Gastrocnemius medialis (tissue), 4 donors: ENCODE data around the gene RFTN1. TPM values are rescaled to one million over a fixed set of nuclear protein-coding genes. Genes with fewer than 3 reads are reported as not detected.

ENCODE experiments used
- ATAC-seq, 2 donors: fragments of 150-250 bp; one replicate each; pipeline ENCODE4 v1.9.1; 2016
- DNase-seq, 2 donors: peaks; one replicate each; pipeline ENCODE4 v3.0.0-alpha.2; 2019
- H3K27ac ChIP-seq, 4 donors: fragments of 200-600 bp; sonication (generic); 1 replicate in 1 of 4; 2 replicates in 3 of 4; pipeline ENCODE4 v1.5.1; 2016 to 2018; ENCODE audit warnings: mild to moderate bottlenecking in 2 of 4, moderate library complexity in 1 of 4
- H3K27me3 ChIP-seq, 3 donors: fragments of 200-600 bp; sonication (generic) in 2 of 3; 1 replicate in 1 of 3; 2 replicates in 2 of 3; pipeline versions ENCODE4 v1.5.1 to v1.6.0; 2016 to 2019; ENCODE audit warnings: mild to moderate bottlenecking in 1 of 3, moderate library complexity in 1 of 3
- H3K36me3 ChIP-seq, 2 donors: fragments of 200-600 bp; sonication (generic) in 1 of 2; one replicate each; pipeline ENCODE4 v1.5.1; 2017 to 2018
- H3K4me1 ChIP-seq, 2 donors: fragments of 200-600 bp; sonication (generic) in 1 of 2; one replicate each; pipeline ENCODE4 v1.5.1; 2016 to 2017; ENCODE audit warnings: mild to moderate bottlenecking in 2 of 2
- H3K4me3 ChIP-seq, 4 donors: fragments of 200-600 bp; sonication (generic) in 3 of 4; 1 replicate in 1 of 4; 2 replicates in 3 of 4; pipeline ENCODE4 v1.5.1; 2016 to 2019; ENCODE audit warnings: mild to moderate bottlenecking in 2 of 4
- H3K9me3 ChIP-seq, 3 donors: fragments of 200-600 bp; sonication (generic) in 2 of 3; 1 replicate in 1 of 3; 2 replicates in 2 of 3; pipeline ENCODE4 v1.5.1; 2016 to 2019
- CTCF ChIP-seq, 5 experiments: fragments of 450-650 bp in 3 of 5; fragments of 200-600 bp in 2 of 5; sonication (generic) in 2 of 5; IDR thresholded peaks in 4 of 5; conservative IDR thresholded peaks in 1 of 5; 1 replicate in 4 of 5; 2 replicates in 1 of 5; pipeline ENCODE4 v1.5.1; 2016 to 2019; ENCODE audit warnings: antibody characterized with exemption in 5 of 5, mild to moderate bottlenecking in 3 of 5, moderate library complexity in 3 of 5
- POLR2A ChIP-seq, 2 donors: fragments of 450-650 bp; IDR thresholded peaks; one replicate each; pipeline ENCODE4 v1.6.1; 2017; ENCODE audit warnings: antibody characterized with exemption in 2 of 2, mild to moderate bottlenecking in 2 of 2, moderate library complexity in 2 of 2
- in situ Hi-C, 4 donors: fragments of 200-750 bp; cut with MboI; loops; one replicate each; pipeline versions ENCODE4 v1.15.0 to v1.8.0; 2017; ENCODE audit warnings: low sequenced_read_pairs in 4 of 4
- intact Hi-C: fragments of 100-400 bp; cut with DNase I; formaldehyde crosslinking; loops from one replicate; pipeline ENCODE4 v1.15.1; 2023; ENCODE audit warnings: low total_unique reads
- total RNA-seq, 4 donors: library from RNA; depleted of rRNA; stranded (reverse); fragments of >200 nt; gene quantifications; one replicate each; pipeline versions ENCODE4 v1.1.0 to v1.2.3, GENCODE V29; 2016

Gene RFTN1
- total RNA-seq, 4 donors from 2014 or later = 10.7 to 22.8 (median 11.7) TPM

GRCh38 chr3:16433701-16434151 lies 79.8 kb downstream of the RFTN1 start:
- ATAC-seq (no peak), DNase-seq (no peak)
- peaks cover 0 to 3% of the 10 kb centered on the region in 2 donors for H3K4me1 ChIP-seq
- in situ Hi-C loops (no loop called here), intact Hi-C loops (no loop called here)
- no peaks in the 10 kb centered on the region for H3K9me3 ChIP-seq
- TF ChIP-seq CTCF (IDR thresholded peaks at IDR 0.05 in 4 of 5, conservative IDR thresholded peaks at IDR 0.05 in 1 of 5) = no peak
- no peak for TF ChIP-seq POLR2A (IDR thresholded peaks at IDR 0.05)
- no peaks in the 10 kb centered on the region for H3K36me3 ChIP-seq
- no peak overlapping the region for H3K27ac ChIP-seq
- no peaks in the 10 kb centered on the region for H3K27me3 ChIP-seq
- no peak overlapping the region for H3K4me3 ChIP-seq

- no peaks in the 10 kb centered on the region for H3K4me1 ChIP-seq
- no peak for TF ChIP-seq POLR2A (IDR thresholded peaks at IDR 0.05)
- TF ChIP-seq CTCF (IDR thresholded peaks at IDR 0.05 in 4 of 5, conservative IDR thresholded peaks at IDR 0.05 in 1 of 5) = no peak
- in situ Hi-C loops (no loop called here), intact Hi-C loops (no loop called here)
- no peak overlapping the region for H3K27ac ChIP-seq
- H3K36me3 ChIP-seq = no peaks in the 10 kb centered on the region
- H3K27me3 ChIP-seq = no peaks in the 10 kb centered on the region
- no peak for DNase-seq
- H3K4me3 ChIP-seq = no peak overlapping the region
- no peak for ATAC-seq
- no peaks in the 10 kb centered on the region for H3K9me3 ChIP-seq
Observed at GRCh38 chr3:16432714-16433113, 80.8 kb downstream of the RFTN1 start.

GRCh38 chr3:16430717-16431630 lies 82.5 kb downstream of the RFTN1 start:
- H3K4me3 ChIP-seq = no peak overlapping the region
- TF ChIP-seq CTCF (IDR thresholded peaks at IDR 0.05 in 4 of 5, conservative IDR thresholded peaks at IDR 0.05 in 1 of 5) (no peak), POLR2A (IDR thresholded peaks at IDR 0.05) (no peak)
- no peak for DNase-seq
- no peaks in the 10 kb centered on the region for H3K27me3 ChIP-seq
- H3K9me3 ChIP-seq = no peaks in the 10 kb centered on the region
- H3K4me1 ChIP-seq = no peaks in the 10 kb centered on the region
- in situ Hi-C loops (no loop called here), intact Hi-C loops (no loop called here)
- no peaks in the 10 kb centered on the region for H3K36me3 ChIP-seq
- ATAC-seq = no peak
- no peak overlapping the region for H3K27ac ChIP-seq

GRCh38 chr3:16429086-16429485 lies 84.4 kb downstream of the RFTN1 start:
- DNase-seq (no peak), ATAC-seq (no peak)
- TF ChIP-seq CTCF (IDR thresholded peaks at IDR 0.05 in 4 of 5, conservative IDR thresholded peaks at IDR 0.05 in 1 of 5) (no peak), POLR2A (IDR thresholded peaks at IDR 0.05) (no peak)
- no peaks in the 10 kb centered on the region for H3K36me3 ChIP-seq
- in situ Hi-C loops (no loop called here), intact Hi-C loops (no loop called here)
- H3K4me3 ChIP-seq = no peak overlapping the region
- H3K27me3 ChIP-seq = no peaks in the 10 kb centered on the region
- H3K4me1 ChIP-seq = no peaks in the 10 kb centered on the region
- H3K27ac ChIP-seq = no peak overlapping the region
- H3K9me3 ChIP-seq = no peaks in the 10 kb centered on the region
